CD8-positive, alpha-beta memory T cell (primary cell): ENCODE measurements around the gene HNRNPLL. TPM values are rescaled to one million over a fixed set of nuclear protein-coding genes. Genes with fewer than 3 reads are reported as not detected.
A peak's percentile ranks its signal among the peaks of the same experiment; 100 is the strongest.

Source experiments
- CTCF ChIA-PET: fragments of 350-600 bp; sonication (Branson Sonifier 250); formaldehyde crosslinking; loops from one replicate; lab custom pipeline; 2021; ENCODE audit warnings: antibody characterized with exemption; lab: Charles Lee
- POLR2A ChIA-PET: fragments of 350-600 bp; sonication (Branson Sonifier 250); formaldehyde crosslinking; loops from one replicate; lab custom pipeline; 2021; ENCODE audit warnings: antibody characterized with exemption; lab: Charles Lee
- DNase-seq, 5 donors: peaks; one replicate each; pipeline versions ENCODE4 v3.0.0 to v3.0.0-alpha.2; 2020 to 2022; ENCODE audit warnings: mixed read lengths in 1 of 5
- H3K27ac ChIP-seq: one replicate; pipeline ENCODE4 v1.7.0; 2013; ENCODE audit warnings: low read depth, mild to moderate bottlenecking, low read length, moderate library complexity
- H3K27me3 ChIP-seq: 2 replicates; pipeline ENCODE4 v1.7.0; 2013; ENCODE audit warnings: low read length, mild to moderate bottlenecking; ENCODE audit not compliant: insufficient read depth, poor library complexity, severe bottlenecking
- H3K36me3 ChIP-seq: 2 replicates; pipeline ENCODE4 v1.7.0; 2013; ENCODE audit warnings: mild to moderate bottlenecking, low read length, moderate library complexity; ENCODE audit not compliant: insufficient read depth
- H3K4me1 ChIP-seq: 2 replicates; pipeline ENCODE4 v1.7.0; 2013; ENCODE audit warnings: mild to moderate bottlenecking, low read length, moderate library complexity; ENCODE audit not compliant: insufficient read depth
- H3K4me3 ChIP-seq: 2 replicates; pipeline ENCODE4 v1.7.0; 2013; ENCODE audit warnings: mild to moderate bottlenecking, low read length
- H3K9me3 ChIP-seq: 2 replicates; pipeline ENCODE4 v1.7.0; 2013; ENCODE audit warnings: mild to moderate bottlenecking, low read length
- H3K27ac Mint-ChIP-seq, 8 donors: one replicate each; pipeline ENCODE4 v1.8.0; 2020 to 2021; ENCODE audit warnings: mixed read lengths in 8 of 8, mild to moderate bottlenecking in 6 of 8, inconsistent platforms in 3 of 8, moderate library complexity in 3 of 8
- H3K27me3 Mint-ChIP-seq, 2 donors: one replicate each; pipeline ENCODE4 v1.8.0; 2020 to 2021; ENCODE audit warnings: mixed read lengths in 2 of 2, mild to moderate bottlenecking in 1 of 2, moderate library complexity in 1 of 2
- H3K36me3 Mint-ChIP-seq, 3 donors: one replicate each; pipeline ENCODE4 v1.8.0; 2020 to 2021; ENCODE audit warnings: mixed read lengths in 3 of 3, inconsistent platforms in 1 of 3, mild to moderate bottlenecking in 1 of 3
- H3K4me1 Mint-ChIP-seq, 3 donors: one replicate each; pipeline ENCODE4 v1.8.0; 2020 to 2021; ENCODE audit warnings: mixed read lengths in 3 of 3, inconsistent platforms in 1 of 3, mild to moderate bottlenecking in 1 of 3
- H3K4me3 Mint-ChIP-seq, 7 donors: one replicate each; pipeline ENCODE4 v1.8.0; 2020 to 2021; ENCODE audit warnings: mixed read lengths in 7 of 7, mild to moderate bottlenecking in 6 of 7, moderate library complexity in 4 of 7, inconsistent platforms in 2 of 7
- H3K9me3 Mint-ChIP-seq, 5 donors: one replicate each; pipeline ENCODE4 v1.8.0; 2020 to 2022; ENCODE audit warnings: mixed read lengths in 5 of 5, mild to moderate bottlenecking in 3 of 5, moderate library complexity in 2 of 5, inconsistent platforms in 1 of 5
- polyA plus RNA-seq: library from polyadenylated mRNA; unstranded; fragments of 300-500 nt; fragmentation: Illumina TruSeq; gene quantifications from one replicate; pipeline ENCODE4 v1.2.3, GENCODE V29; 2021
- total RNA-seq, 2 experiments: library from RNA; stranded (reverse); gene quantifications; one replicate each; pipeline ENCODE4 v1.2.3, GENCODE V29; 2021

HNRNPLL gene
- total and polyA plus RNA-seq, 3 experiments from 2014 or later, result 65.4 to 80.8 (median 77.4) TPM

GRCh38 chr2:38599706-38600105, 3.0 kb downstream of the HNRNPLL start:
- no peak for DNase-seq
- Histone ChIP-seq H3K36me3 (no peaks in the 10 kb centered on the region), H3K4me3 (peak overlapping the region; percentile 93), H3K27ac (peak overlapping the region; percentile 82), H3K27me3 (no peaks in the 10 kb centered on the region), H3K4me1 (peaks cover 27% of the 10 kb centered on the region), H3K9me3 (no peaks in the 10 kb centered on the region)
- ChIA-PET CTCF (interaction anchor here (1.1 to 8.0 kb wide), 6 partner anchors 9 to 91 kb away, joined by 3 to 96 read pairs (median 6); no protein-coding TSS in a partner anchor), POLR2A (interaction anchor here (0.8 to 5.8 kb wide), 2 partner anchors 65 to 152 kb away, joined by 3 to 57 read pairs; partner anchors contain the start of genes GALM and SRSF7)
- Mint-ChIP-seq H3K36me3 (peaks cover 0 to 27% (median 1%) of the 10 kb centered on the region in 3 donors), H3K9me3 (no peaks in the 10 kb centered on the region), H3K4me3 (peak overlapping the region; percentile 93 to 97 (median 96)), H3K4me1 (peaks cover 60 to 75% (median 73%) of the 10 kb centered on the region in 3 donors), H3K27me3 (peaks cover 0 to 2% of the 10 kb centered on the region in 2 donors), H3K27ac (peak overlapping the region; percentile 72 to 99 (median 89))

DNA sequence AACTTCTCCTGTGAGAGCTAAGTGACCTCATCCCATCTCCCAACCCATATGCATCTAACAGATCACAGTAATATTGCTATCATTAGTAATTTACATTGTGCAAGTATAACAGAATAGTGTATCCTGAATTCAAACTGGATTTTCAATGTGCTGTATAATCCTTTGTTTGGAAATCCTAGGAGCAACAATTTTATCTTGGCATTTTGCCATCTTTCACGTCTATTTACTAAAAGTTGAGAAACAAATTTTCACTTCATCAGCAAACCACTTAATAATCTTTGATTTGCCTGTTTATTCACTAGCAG, 3.8 kb downstream of the HNRNPLL start:
- peak overlapping the region; percentile 72 to 99 (median 89) for H3K27ac Mint-ChIP-seq
- peak overlapping the region; percentile 82 for H3K27ac ChIP-seq
- H3K4me1 Mint-ChIP-seq, result peaks cover 60 to 74% (median 72%) of the 10 kb centered on the region in 3 donors
- peaks cover 0 to 2% of the 10 kb centered on the region in 2 donors for H3K27me3 Mint-ChIP-seq
- no peaks in the 10 kb centered on the region for H3K27me3 ChIP-seq
- H3K4me3 Mint-ChIP-seq, result peak overlapping the region; percentile 93 to 97 (median 96)
- peaks cover 24% of the 10 kb centered on the region for H3K4me1 ChIP-seq
- CTCF ChIA-PET, result interaction anchor here (0.9 to 5.8 kb wide), 7 partner anchors 18 to 142 kb away, joined by 3 to 51 read pairs (median 4); no protein-coding TSS in a partner anchor
- no peaks in the 10 kb centered on the region for H3K9me3 Mint-ChIP-seq
- H3K36me3 ChIP-seq, result no peaks in the 10 kb centered on the region
- no peaks in the 10 kb centered on the region for H3K9me3 ChIP-seq
- peaks cover 0 to 27% (median 1%) of the 10 kb centered on the region in 3 donors for H3K36me3 Mint-ChIP-seq
- no peak for DNase-seq
- peak overlapping the region; percentile 3 for H3K4me3 ChIP-seq
- POLR2A ChIA-PET, result interaction anchor here (0.6 to 1.6 kb wide), 6 partner anchors 10 to 152 kb away, joined by 3 to 10 read pairs (median 4); partner anchors contain the start of genes GALM and SRSF7

GRCh38 chr2:38598200-38598990, 4.3 kb downstream of the HNRNPLL start:
- Mint-ChIP-seq H3K36me3 (peaks cover 0 to 27% (median 1%) of the 10 kb centered on the region in 3 donors), H3K27me3 (peaks cover 0 to 2% of the 10 kb centered on the region in 2 donors), H3K4me3 (peak overlapping the region; percentile 93 to 97 (median 96)), H3K9me3 (no peaks in the 10 kb centered on the region), H3K27ac (peak overlapping the region; percentile 72 to 97 (median 89)), H3K4me1 (peaks cover 56 to 72% (median 70%) of the 10 kb centered on the region in 3 donors)
- no peaks in the 10 kb centered on the region for H3K9me3 ChIP-seq
- H3K4me1 ChIP-seq, result peaks cover 19% of the 10 kb centered on the region
- no peak for DNase-seq
- ChIA-PET CTCF (interaction anchor here (0.8 to 5.8 kb wide), 10 partner anchors 17 to 143 kb away, joined by 3 to 51 read pairs (median 4); no protein-coding TSS in a partner anchor), POLR2A (interaction anchor here (0.6 to 1.6 kb wide), 6 partner anchors 10 to 153 kb away, joined by 3 to 10 read pairs (median 4); partner anchors contain the start of genes GALM and SRSF7)
- H3K4me3 ChIP-seq, result peak overlapping the region; percentile 3
- H3K27me3 ChIP-seq, result no peaks in the 10 kb centered on the region
- H3K36me3 ChIP-seq, result no peaks in the 10 kb centered on the region
- peak overlapping the region; percentile 82 for H3K27ac ChIP-seq

GRCh38 chr2:38597115-38597514, 5.6 kb downstream of the HNRNPLL start:
- peak overlapping the region; percentile 5 for H3K4me3 ChIP-seq
- peaks cover 19% of the 10 kb centered on the region for H3K4me1 ChIP-seq
- H3K27ac Mint-ChIP-seq, result peak overlapping the region; percentile 72 to 97 (median 90)

DNA sequence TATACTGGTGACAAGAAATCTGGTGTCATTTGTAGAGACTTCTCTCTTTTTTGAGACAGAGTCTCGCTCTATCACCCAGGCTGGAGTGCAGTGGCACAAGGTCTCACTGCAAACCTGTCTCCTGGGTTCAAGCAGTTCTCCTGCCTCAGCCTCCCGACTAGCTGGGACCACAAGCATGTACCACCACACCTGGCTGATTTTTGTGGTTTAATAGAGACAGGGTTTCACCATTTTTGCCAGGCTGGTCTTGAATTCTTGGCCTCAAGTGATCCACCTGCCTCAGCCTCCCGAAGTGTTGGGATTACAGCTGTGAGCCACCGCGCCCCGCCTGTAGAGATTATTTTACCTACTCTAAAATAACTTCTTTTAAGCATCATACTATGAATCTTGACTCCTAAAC, 6.5 kb downstream of the HNRNPLL start:
- Mint-ChIP-seq H3K36me3 (peaks cover 0 to 20% (median 0%) of the 10 kb centered on the region in 3 donors), H3K27ac (peak overlapping the region; percentile 55 to 97 (median 84)), H3K27me3 (no peaks in the 10 kb centered on the region), H3K9me3 (no peaks in the 10 kb centered on the region), H3K4me1 (peaks cover 67 to 86% (median 84%) of the 10 kb centered on the region in 3 donors), H3K4me3 (peak overlapping the region; percentile 49 to 96 (median 94))
- POLR2A ChIA-PET, result interaction anchor here (1.0 kb wide), 1 partner anchor 83 kb away, joined by 3 read pairs; no protein-coding TSS in a partner anchor
- no peak overlapping the region for H3K4me3 ChIP-seq
- H3K27ac ChIP-seq, result peak overlapping the region; percentile 33
- peaks cover 19% of the 10 kb centered on the region for H3K4me1 ChIP-seq
- H3K9me3 ChIP-seq, result no peaks in the 10 kb centered on the region
- H3K36me3 ChIP-seq, result no peaks in the 10 kb centered on the region
- no peak for DNase-seq
- CTCF ChIA-PET, result interaction anchor here (0.6 to 5.8 kb wide), 5 partner anchors 11 to 102 kb away, joined by 3 to 51 read pairs (median 3); no protein-coding TSS in a partner anchor
- H3K27me3 ChIP-seq, result no peaks in the 10 kb centered on the region

More at GRCh38 chr2:38597115-38597514, 5.6 kb downstream of the HNRNPLL start:
- Histone ChIP-seq H3K27me3 (no peaks in the 10 kb centered on the region), H3K27ac (no peak overlapping the region), H3K9me3 (no peaks in the 10 kb centered on the region), H3K36me3 (no peaks in the 10 kb centered on the region)
- Mint-ChIP-seq H3K9me3 (no peaks in the 10 kb centered on the region), H3K27me3 (no peaks in the 10 kb centered on the region), H3K4me3 (peak overlapping the region; percentile 93 to 97 (median 96)), H3K4me1 (peaks cover 65 to 82% (median 79%) of the 10 kb centered on the region in 3 donors), H3K36me3 (peaks cover 0 to 24% (median 1%) of the 10 kb centered on the region in 3 donors)
- ChIA-PET CTCF (interaction anchor here (0.9 to 5.8 kb wide), 4 partner anchors 9 to 85 kb away, joined by 3 to 51 read pairs (median 4); no protein-coding TSS in a partner anchor), POLR2A (interaction anchor here (0.7 kb wide), 3 partner anchors 8 to 153 kb away, joined by 3 to 6 read pairs (median 3); no protein-coding TSS in a partner anchor)
- DNase-seq, result no peak

- POLR2A ChIA-PET, result no interaction called here
- peak overlapping the region; percentile 44 to 90 (median 66) for H3K4me3 Mint-ChIP-seq
- H3K9me3 Mint-ChIP-seq, result no peaks in the 10 kb centered on the region
- peaks cover under 1 to 34% (median 4%) of the 10 kb centered on the region in 3 donors for H3K36me3 Mint-ChIP-seq
- Histone ChIP-seq H3K4me1 (peaks cover 10% of the 10 kb centered on the region), H3K36me3 (peaks cover 10% of the 10 kb centered on the region), H3K9me3 (no peaks in the 10 kb centered on the region), H3K27ac (no peak overlapping the region), H3K27me3 (no peaks in the 10 kb centered on the region), H3K4me3 (no peak overlapping the region)
- CTCF ChIA-PET, result interaction anchor here (1.0 kb wide), 1 partner anchor 11 kb away, joined by 3 read pairs; no protein-coding TSS in a partner anchor
- H3K27ac Mint-ChIP-seq, result peak overlapping the region; percentile 67 to 98 (median 85)
- DNase-seq, result no peak
- no peaks in the 10 kb centered on the region for H3K27me3 Mint-ChIP-seq
- peaks cover 65 to 85% (median 82%) of the 10 kb centered on the region in 3 donors for H3K4me1 Mint-ChIP-seq
These were observed 9.8 kb downstream of the HNRNPLL start for GRCh38 chr2:38592951-38593350.

DNA sequence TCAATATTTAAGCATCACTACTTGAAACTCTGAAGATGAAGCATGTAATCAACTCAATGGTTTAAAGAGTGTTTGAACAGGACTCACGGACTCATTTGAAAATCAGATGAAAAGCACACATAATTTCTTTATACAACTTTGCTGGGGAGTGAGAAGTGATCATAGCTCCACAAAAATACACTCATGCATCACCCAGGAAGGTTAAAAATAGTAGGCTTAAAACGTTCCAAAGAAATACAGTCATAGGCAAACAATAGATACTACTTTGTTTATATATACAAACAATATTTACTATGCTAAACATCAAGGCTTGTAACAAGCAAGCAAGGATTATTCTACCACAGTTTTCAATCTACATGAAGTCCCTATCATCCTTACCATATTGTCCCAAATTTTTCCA, 11.6 kb downstream of the HNRNPLL start:
- ChIA-PET POLR2A (interaction anchor here (1.3 kb wide), 1 partner anchor 11 kb away, joined by 6 read pairs; no protein-coding TSS in a partner anchor), CTCF (interaction anchor here (1.0 to 1.3 kb wide), 6 partner anchors 9 to 160 kb away, joined by 3 to 9 read pairs (median 4); partner anchors contain the start of genes HNRNPLL and SRSF7)
- H3K4me1 ChIP-seq, result peaks cover 10% of the 10 kb centered on the region
- peaks cover 68 to 86% (median 82%) of the 10 kb centered on the region in 3 donors for H3K4me1 Mint-ChIP-seq
- no peaks in the 10 kb centered on the region for H3K27me3 Mint-ChIP-seq
- no peaks in the 10 kb centered on the region for H3K9me3 ChIP-seq
- peak overlapping the region; percentile 51 to 90 (median 72) for H3K4me3 Mint-ChIP-seq
- no peak for DNase-seq
- H3K36me3 ChIP-seq, result peaks cover 10% of the 10 kb centered on the region
- peak overlapping the region; percentile 57 to 93 (median 84) for H3K27ac Mint-ChIP-seq
- peak overlapping the region; percentile 28 for H3K27ac ChIP-seq
- H3K36me3 Mint-ChIP-seq, result peaks cover 7 to 47% (median 9%) of the 10 kb centered on the region in 3 donors
- H3K9me3 Mint-ChIP-seq, result no peaks in the 10 kb centered on the region
- H3K4me3 ChIP-seq, result no peak overlapping the region
- H3K27me3 ChIP-seq, result no peaks in the 10 kb centered on the region
